GM18907 (cell line): Measurements from ENCODE around the gene CAPN10.
"Not testable (repeated sequence)": the region's sequence is repeated elsewhere in the genome, so short reads cannot be mapped to it uniquely, and the experiment has no call there.

Experiments used
- ATAC-seq: cut with Tn5 transposase; IDR thresholded peaks from one replicate; pipeline ENCODE4 v1.9.1; 2021; ENCODE audit warnings: mild to moderate bottlenecking, moderate library complexity; ENCODE audit not compliant: unreplicated experiment

CAPN10 gene, protein sequence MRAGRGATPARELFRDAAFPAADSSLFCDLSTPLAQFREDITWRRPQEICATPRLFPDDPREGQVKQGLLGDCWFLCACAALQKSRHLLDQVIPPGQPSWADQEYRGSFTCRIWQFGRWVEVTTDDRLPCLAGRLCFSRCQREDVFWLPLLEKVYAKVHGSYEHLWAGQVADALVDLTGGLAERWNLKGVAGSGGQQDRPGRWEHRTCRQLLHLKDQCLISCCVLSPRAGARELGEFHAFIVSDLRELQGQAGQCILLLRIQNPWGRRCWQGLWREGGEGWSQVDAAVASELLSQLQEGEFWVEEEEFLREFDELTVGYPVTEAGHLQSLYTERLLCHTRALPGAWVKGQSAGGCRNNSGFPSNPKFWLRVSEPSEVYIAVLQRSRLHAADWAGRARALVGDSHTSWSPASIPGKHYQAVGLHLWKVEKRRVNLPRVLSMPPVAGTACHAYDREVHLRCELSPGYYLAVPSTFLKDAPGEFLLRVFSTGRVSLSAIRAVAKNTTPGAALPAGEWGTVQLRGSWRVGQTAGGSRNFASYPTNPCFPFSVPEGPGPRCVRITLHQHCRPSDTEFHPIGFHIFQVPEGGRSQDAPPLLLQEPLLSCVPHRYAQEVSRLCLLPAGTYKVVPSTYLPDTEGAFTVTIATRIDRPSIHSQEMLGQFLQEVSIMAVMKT

DNA sequence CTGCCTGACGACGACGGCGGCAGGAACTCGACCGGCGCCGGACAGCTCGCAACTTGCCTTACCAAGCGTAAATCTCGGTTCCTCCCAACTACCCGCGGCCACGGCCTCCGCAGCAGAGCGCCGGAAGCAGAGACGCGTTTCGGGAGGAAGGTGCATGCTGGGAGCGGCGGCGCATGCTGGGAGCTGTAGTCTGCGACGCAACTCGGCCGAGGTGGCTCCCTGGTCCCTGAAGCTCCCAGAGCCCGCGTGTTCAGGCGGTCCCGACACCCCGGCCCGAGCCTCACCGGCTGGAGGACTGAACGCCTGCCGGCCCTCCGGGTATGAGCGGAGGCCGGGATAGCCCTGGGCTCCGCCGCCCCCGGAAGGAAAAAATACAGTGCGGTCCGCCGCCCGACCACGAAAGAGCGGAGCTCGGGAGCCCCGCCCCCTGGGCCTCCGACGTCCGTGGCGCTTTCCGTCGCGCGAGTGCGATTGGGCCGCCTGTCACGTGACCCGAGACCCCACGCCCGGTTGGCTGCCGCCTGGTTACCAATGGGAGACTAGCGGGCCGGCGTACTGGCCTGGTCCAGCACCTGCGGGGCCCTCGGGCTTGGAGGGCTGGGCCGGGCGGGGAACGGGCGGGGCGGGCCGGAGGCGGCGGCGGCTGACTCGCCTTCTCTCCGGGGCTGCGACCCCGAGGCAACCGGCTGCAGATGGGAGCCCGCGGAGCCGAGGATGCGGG lies at the start of gene CAPN10:
Gene CAPN10 (plus strand): TSS at position 537 of the 721 bp plus-strand sequence. CDS start 178 bp downstream, at position 715.
- ATAC-seq: peak; percentile 72

DNA sequence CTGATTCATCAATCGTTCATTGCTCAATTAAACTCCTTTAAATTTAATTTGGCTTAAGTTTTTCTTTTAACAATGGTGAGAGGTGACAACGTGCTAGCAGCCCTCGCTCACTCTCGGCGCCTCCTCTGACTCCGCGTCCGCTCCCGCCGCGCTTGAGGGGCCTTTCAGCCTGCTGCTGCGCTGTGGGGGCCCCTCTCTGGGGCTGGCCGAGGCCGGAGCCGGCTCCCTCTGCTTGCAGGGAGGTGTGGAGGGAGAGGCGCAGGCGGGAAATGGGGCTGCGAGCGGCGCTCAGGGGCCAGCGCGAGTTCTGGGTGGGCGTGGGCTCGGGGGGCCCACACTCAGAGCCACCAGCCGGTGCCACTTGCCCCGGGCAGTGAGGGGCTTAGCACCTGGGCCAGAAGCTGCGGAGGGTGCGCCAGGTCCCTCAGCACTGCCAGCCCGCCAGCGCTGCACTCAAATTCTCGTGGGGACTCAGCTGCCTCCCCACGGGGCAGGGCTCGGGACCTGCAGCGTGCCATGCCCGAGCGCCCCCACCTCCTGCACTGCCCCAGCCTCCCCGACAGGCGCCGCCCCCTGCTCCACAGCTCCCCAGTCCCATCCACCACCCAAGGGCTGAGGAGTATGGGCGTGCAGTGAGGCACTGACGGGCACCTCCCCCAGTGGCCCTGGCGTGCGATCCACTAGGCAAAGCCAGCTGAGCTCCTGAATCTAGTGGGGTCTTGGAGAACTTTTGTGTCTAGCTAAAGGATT lies 48.3 kb upstream of the CAPN10 start:
- ATAC-seq: no peak

DNA sequence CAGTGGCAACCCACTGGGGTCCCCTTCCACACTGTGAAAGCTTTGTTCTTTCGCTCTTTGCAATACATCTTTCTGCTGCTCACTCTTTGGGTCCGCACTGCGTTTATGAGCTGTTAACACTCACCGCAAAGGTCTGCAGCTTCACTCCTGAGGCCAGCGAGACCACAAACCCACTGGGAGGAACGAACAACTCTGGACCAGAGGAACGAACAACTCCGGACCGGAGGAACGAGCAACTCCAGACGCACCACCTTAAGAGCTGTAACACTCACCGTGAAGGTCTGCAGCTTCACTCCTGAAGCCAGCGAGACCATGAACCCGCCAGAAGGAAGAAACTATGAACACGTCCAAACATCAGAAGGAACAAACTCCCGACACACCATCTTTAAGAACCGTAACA lies 47.4 kb upstream of the CAPN10 start:
- not testable (repeated sequence) for ATAC-seq

DNA sequence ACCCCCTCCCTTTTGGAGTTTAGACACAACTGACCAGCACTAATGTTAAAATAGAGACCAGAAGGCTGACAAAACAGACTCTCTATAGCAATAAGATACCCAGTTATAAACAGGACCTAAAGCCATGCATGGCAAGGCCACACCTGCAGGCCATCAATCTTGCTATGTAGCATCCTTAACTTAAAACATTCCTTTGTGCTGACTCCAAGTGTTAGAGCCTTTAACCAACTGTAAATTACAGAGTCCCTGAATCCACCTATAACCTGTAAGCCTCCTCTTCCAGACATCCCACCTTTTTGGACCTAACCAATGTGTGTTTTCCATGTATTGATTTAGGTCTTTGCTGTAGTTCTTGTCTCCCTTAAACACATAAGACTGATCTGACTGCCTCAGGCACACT lies 46.6 kb upstream of the CAPN10 start:
- no peak for ATAC-seq

DNA sequence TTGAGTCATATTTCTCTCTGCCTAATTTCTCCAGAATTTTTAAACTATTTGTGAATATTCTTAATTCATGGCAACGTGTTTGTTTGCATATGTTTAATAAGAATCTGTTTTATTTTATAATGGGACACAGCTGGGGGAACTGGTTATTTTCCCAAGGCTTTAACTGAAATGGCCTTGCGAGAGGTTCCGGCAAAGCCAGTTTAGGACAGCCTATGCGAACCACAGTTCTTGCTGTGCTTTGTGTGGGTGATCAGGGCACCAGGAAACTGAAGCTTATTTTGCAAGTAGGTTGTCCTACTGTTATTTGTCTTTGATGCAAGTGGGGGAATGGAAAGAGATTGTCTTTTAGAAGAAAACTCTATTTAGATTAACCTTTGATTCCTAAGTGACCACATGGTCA lies 35.2 kb upstream of the CAPN10 start:
- no peak for ATAC-seq

DNA sequence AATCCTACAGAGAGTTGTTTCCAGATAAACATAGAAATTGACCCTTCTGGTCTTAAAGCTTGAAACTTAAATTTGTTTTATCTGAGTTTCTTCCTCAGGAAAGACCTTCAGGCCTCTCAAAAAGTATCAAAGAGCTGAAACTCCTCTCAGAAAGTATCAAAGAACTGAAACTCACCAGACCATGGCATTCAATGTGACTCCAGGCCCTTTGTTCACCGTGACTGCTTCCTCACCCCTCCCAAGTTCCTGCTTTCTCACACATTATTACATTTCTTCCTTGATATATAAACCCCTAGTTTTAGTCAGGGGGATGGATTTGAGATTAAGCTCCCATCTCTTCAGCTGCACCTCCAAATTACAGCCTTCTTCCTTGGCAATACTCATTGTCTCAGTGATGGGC lies 34.7 kb upstream of the CAPN10 start:
- no peak for ATAC-seq

DNA sequence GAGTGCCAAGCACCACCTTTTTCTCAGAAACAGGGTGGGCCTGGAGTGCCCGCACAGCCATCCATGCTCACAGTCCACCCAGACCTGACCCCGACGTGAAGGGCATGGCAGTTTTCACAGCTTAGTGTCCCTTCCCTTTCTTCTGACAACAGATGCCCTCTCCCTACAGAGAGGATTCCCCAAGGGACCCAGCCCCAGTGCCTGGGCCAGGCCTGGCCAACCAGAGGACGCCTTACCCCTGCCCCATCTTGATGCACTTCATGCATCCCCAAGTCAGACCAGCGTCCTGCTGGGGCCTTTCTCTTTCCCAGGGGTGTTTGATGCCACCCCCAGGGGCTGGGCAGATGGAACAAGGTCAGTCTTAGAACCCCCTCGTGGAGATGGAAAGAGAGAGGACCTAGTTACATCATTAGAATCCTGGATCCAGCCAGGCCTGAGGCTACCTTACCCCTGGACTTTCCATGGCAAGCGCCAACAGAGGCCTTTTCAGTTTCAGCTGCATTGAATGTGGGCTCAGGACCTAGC lies 32.5 kb upstream of the CAPN10 start:
- no peak for ATAC-seq

DNA sequence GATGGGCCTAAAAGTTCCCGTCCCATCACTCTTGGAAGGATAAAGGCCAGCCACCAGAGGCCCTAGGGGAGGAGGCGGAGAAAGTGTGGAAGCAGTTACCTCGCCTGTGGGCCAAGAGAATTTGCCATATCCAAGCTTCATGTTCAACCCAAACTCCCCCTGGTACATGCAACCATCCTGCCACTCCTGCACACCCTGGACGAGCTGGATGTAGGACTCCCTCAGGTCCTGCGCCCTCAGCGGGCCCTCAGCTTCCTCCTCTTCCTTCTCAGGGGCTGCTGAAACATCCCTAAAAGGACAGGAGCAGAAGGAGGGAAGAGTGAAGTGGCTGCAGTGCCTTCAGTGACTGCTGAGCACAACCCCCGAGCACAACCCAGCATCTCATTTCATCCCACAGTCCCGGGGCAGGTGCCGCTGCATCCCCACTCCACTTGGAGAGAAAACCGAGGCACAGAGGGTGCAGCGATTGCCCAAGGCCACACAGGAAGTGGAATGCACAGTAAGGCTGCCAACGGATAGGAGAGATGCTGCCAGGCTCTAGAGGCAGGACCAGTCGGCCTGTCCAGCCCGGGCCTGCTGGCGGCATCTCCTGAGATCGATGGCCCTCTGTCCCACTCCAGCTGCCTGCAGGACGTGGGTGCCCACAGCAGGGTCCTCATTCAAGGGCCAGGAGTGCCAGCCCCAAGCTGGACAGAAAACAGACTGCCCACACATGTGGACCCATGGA lies 31.6 kb upstream of the CAPN10 start:
- no peak for ATAC-seq

DNA sequence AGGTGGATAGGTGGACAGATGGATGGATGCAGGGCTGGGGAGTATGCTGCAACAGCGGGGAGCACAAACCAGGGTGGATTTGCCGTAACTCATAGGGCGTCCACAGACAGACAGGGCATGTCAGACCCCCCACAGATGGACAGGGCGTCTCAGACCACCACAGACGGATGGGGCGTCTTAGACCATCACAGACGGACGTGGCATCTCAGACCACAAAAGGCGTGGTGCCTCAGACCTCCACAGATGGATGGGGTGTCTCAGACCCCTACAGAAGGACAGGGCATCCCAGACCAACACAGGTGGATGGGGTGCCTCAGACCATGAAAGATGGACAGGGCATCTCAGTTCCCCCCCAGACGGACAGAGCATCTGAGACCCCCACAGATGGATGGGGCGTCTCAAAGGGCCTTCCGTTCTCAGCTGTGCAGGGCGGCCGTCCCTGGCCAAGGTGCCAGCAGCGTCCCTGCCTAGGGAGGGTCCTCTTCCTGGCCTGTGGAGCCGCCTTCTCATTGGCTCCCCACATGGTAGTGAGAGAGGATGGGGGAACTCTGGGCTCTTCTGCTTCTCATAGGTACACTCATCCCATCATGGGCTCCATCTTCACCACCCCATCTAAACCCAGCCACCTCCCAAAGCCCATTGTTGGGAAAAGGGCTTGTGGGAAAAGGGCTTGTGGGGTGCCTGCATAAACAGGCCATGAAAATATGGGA lies 30.8 kb upstream of the CAPN10 start:
- ATAC-seq: no peak

DNA sequence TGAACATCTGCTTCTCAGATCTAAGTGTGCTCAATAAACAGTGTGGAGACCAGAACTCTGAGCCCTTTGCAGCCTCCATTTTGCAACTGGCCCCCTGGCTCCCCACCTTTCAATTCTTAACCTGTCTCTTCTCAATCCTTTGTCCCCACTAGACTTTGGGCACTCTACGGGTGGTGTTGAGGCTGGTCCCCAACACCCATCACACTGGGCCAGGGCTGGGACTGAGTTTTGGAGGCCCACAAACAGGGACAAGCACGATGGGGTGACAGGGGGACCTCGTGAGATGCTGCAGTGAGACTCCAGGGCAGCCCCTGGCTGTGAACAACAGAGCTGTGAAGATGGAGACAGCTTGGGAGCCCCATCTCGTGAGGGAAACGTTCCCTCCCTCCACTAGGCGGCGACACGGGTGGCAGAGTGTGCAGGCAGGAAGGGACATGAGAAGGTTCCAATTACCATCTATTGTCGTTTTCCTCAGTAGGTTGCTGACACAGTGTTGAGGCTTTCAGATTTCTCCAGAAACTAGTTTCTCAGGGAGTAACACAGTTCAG lies 29.9 kb upstream of the CAPN10 start:
- no peak for ATAC-seq

DNA sequence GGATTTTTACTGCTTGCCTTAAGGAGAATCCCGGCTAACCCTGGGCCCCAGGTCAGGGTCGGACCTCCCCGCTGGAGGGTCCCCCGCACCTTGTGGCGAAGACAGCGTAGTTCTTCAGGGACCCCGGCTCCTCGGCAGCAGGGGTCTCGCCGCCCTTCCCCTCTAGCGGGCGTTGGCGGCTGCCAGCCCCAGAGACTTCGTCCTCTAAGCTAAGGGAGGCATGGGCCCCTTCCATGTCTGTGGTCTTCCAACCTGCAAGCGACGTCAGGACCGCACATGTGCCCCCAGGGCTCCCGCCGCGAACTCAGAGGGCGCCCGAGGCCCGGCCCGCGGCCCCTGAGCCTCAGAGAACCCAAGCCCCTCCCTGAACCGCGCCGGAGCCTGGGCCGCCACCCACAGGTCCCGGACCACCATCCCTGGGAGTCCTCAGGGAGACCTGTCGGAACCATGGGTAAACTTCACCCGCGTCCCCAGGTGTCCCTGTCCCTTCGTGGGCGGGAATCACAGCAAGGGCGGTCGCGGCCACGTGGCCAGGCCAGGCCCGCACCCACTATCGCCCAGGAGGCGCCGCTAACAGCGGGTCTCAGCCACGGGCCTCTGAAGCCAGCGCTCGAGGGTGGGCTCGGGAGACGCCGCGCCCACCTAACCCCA lies 29.3 kb upstream of the CAPN10 start:
- no peak for ATAC-seq

DNA sequence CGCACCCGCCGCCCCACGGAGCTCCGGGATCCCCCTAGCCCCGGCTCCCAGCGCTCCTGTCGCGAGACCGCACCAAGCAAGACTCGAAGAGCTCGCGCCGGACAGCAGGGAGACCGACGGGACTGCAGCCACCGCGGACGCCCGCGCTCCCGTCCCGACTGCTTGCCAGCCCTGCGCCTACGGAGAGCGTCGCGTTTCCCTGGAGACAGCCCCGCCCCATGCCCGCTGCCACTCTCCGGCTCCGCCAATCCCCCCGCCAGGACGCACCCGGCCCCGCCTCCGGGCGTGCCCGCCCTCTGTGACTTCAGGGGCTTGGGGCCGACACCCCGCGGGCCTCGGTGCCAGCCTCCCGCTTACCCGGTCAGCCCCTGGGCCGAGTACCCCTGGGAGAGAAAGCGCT lies 28.7 kb upstream of the CAPN10 start, which contains the start of gene ANKMY1:
Gene ANKMY1 (minus strand): TSS at position 181 of the 400 bp plus-strand sequence. CDS start 653 bp downstream, outside the sequence.
- no peak for ATAC-seq

DNA sequence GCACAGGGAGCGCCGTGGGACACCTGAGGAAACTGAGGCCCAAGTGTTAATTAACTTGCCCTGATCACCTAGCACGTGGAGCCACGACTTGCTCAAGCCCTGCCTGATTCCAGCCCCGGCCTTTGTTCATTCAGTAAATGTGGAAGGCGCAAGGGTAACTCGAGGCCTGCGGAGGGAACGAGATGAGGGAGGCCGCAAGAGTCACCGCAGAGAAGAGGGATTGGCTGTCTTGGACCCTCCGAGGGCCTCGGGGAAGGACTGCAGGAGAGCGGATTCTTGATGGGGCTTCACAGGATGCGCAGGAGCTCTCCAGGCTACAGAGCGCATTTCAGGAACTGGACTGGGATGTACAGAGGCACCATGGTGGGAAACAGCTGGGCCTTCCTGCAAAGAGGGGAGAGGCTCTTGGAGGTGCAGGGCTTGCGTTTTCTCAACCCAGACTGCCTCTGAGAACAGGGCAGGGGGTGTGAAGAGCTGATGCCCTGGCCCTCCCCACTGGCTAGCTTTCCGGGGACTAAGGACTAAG lies 28.2 kb upstream of the CAPN10 start:
- no peak for ATAC-seq

DNA sequence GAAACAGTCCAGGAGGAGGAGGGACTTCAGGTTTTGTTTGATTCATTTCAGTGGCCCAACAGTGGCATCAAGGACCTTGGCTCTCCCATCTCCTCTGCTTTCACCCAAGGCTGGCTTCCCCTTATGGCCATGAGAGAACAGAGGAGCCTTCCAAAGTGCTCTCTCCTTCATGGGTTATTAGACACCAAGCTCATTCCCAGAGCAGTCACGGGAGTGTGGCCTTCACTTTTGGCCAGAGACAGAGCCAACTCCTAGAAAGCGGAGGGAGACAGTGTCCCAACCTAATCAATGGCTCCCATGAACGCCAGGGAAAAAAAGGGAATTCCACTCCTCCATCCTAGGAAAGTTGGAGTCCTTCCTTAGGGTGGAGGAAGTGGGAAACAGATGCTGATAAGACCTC lies 27.2 kb upstream of the CAPN10 start:
- ATAC-seq: no peak

DNA sequence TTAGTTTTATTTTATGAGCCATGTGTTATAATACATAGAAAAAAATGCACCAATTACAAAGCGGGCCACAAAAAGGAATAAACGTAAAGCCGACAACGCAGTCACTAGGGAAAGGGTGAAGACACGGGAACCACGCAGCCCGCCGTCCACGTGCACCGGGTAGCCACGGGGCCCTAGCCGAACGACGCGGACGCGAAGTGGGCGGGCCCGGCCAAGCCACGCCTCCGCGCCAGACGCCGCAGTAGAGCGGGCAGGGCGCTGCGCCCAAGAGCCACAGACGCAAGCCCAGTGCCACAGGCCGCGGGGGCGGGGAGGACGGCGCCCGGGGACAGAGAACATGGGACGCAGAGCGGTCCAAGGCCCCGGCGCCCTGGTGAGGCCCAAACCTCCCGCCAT lies 26.5 kb upstream of the CAPN10 start, which contains the start of gene DUSP28:
Gene DUSP28 (plus strand): TSS at position 274 of the 396 bp plus-strand sequence. CDS start 328 bp downstream, outside the sequence.
- ATAC-seq: peak; percentile 68

DNA sequence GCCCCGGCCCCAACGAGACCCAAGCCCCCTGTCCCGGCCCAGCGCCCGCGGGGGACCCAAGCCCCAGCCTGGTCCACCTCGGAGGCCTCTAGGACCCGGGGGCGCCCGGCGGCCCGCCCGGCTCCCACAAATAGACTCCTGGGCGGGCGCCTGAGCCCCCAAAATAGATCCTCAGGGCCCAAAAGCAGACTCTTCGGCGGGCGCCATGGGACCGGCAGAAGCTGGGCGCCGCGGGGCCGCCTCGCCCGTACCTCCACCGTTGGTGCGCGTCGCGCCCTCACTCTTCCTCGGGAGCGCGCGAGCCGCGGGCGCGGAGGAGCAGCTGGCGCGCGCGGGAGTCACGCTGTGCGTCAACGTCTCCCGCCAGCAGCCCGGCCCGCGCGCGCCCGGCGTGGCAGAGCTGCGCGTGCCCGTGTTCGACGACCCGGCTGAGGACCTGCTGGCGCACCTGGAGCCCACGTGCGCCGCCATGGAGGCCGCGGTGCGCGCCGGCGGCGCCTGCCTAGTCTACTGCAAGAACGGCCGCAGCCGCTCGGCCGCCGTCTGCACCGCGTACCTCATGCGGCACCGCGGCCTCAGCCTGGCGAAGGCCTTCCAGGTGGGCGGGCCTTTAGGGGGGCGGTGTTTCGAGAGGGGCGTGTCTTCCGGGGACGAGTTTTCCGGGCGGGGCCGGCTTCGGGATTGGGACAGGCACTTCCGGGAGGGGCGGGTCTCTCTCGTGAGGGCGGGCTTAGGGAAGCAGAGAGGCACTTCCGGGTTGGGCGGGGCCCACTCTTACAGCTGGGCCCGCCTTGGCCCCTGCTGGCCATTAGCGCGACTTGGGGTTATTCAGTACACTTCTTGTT lies 25.8 kb upstream of the CAPN10 start:
- ATAC-seq: peak; percentile 64

DNA sequence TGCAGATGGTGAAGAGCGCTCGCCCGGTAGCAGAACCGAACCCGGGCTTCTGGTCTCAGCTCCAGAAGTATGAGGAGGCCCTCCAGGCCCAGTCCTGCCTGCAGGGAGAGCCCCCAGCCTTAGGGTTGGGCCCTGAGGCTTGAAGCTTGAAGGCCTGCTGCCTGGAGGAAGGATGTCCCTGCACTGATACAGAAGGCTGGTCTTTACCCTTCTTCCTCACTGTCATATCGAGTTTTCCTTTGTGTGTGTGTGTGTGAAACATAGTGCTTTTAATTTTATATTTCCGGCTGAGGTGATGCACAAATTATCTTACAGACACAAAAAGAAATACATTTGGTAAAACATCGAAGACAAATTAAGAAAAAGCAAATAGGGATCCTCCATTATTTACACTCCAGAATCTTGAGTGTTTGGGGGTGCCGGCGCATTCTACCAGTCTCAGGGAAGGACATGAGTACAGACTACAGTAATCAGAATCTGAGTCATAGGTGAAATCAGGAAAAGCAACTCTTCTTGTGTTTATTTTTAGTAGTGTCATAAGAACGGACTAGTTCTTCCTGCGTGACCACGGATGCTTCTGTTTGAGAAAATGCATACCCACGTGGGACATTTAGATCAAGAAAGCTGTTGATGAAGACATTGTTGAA lies 25.1 kb upstream of the CAPN10 start:
- ATAC-seq: peak; percentile 12
